Osteoblast (primary cell): ENCODE measurements around the gene ADCY3. TPM values are rescaled to one million over a fixed set of nuclear protein-coding genes. Genes with fewer than 3 reads are reported as not detected.

ENCODE experiments used
- DNase-seq: peaks from one replicate; pipeline ENCODE4 v3.0.0; 2011; ENCODE audit warnings: low spot score, mixed read lengths; ENCODE audit not compliant: insufficient read length; ENCODE audit errors: missing footprints
- H2AFZ ChIP-seq: 2 replicates; pipeline ENCODE4 v1.6.0; 2011; ENCODE audit warnings: mild to moderate bottlenecking, low read length
- H3K27ac ChIP-seq: 2 replicates; pipeline ENCODE4 v1.5.1; 2011; ENCODE audit warnings: mild to moderate bottlenecking, low read depth, low read length, moderate library complexity
- H3K27me3 ChIP-seq: 2 replicates; pipeline ENCODE4 v1.6.0; 2012; ENCODE audit warnings: mild to moderate bottlenecking, control low read depth, inconsistent platforms, low read length, moderate library complexity; ENCODE audit not compliant: insufficient read depth
- H3K36me3 ChIP-seq: 2 replicates; pipeline ENCODE4 v1.5.1; 2011; ENCODE audit warnings: mild to moderate bottlenecking, low read length, control low read depth, moderate library complexity; ENCODE audit not compliant: insufficient read depth
- H3K4me1 ChIP-seq: 2 replicates; pipeline ENCODE4 v1.5.1; 2011; ENCODE audit warnings: mild to moderate bottlenecking, low read length, control low read depth, moderate library complexity; ENCODE audit not compliant: insufficient read depth
- H3K4me2 ChIP-seq: 2 replicates; pipeline ENCODE4 v1.6.0; 2011; ENCODE audit warnings: mild to moderate bottlenecking, low read length; ENCODE audit not compliant: insufficient read depth
- H3K4me3 ChIP-seq: fragments of 200-600 bp; sonication (generic); 3 replicates; pipeline ENCODE4 v1.5.1; 2012; ENCODE audit warnings: mild to moderate bottlenecking, low read length, inconsistent platforms; ENCODE audit not compliant: insufficient read depth
- H3K79me2 ChIP-seq: 2 replicates; pipeline ENCODE4 v1.6.0; 2012; ENCODE audit warnings: mild to moderate bottlenecking, low read length, control low read depth, inconsistent platforms; ENCODE audit not compliant: insufficient read depth
- H3K9me3 ChIP-seq: 2 replicates; pipeline ENCODE4 v1.5.1; 2011; ENCODE audit warnings: low read depth, low read length, control low read depth
- H4K20me1 ChIP-seq: 2 replicates; pipeline ENCODE4 v1.6.0; 2012; ENCODE audit warnings: mild to moderate bottlenecking, low read length, control low read depth; ENCODE audit not compliant: insufficient read depth
- CTCF ChIP-seq: IDR thresholded peaks from 2 replicates; pipeline ENCODE4 v1.5.1; 2011; ENCODE audit warnings: mild to moderate bottlenecking, low read depth, low read length, moderate library complexity; ENCODE audit errors: extremely low read depth
- total RNA-seq: library from RNA; depleted of rRNA; stranded (reverse); fragments of >200 nt; gene quantifications from 2 replicates; pipeline ENCODE4 v1.2.3, GENCODE V29; 2012

ADCY3 gene
- total RNA-seq, 1 donor = 47.4 TPM

GRCh38 chr2:24853046-24853445 lies 67.0 kb downstream of the ADCY3 start:
- peak; percentile 63 for DNase-seq
- Histone ChIP-seq H3K9me3 (no peaks in the 10 kb centered on the region), H3K4me1 (peaks cover 16% of the 10 kb centered on the region), H3K79me2 (no peaks in the 10 kb centered on the region), H2AFZ (no peak overlapping the region), H3K36me3 (no peaks in the 10 kb centered on the region), H3K27ac (no peak overlapping the region), H3K27me3 (no peaks in the 10 kb centered on the region), H3K4me3 (no peak overlapping the region), H3K4me2 (no peak overlapping the region), H4K20me1 (peaks cover 5% of the 10 kb centered on the region)
- no peak for TF ChIP-seq CTCF

GRCh38 chr2:24852431-24853020 lies 67.5 kb downstream of the ADCY3 start:
- no peak overlapping the region for H3K4me3 ChIP-seq
- peaks cover 5% of the 10 kb centered on the region for H4K20me1 ChIP-seq
- no peak overlapping the region for H3K27ac ChIP-seq
- no peak overlapping the region for H3K4me2 ChIP-seq
- no peaks in the 10 kb centered on the region for H3K79me2 ChIP-seq
- peak; percentile 62 for DNase-seq
- no peaks in the 10 kb centered on the region for H3K9me3 ChIP-seq
- no peaks in the 10 kb centered on the region for H3K27me3 ChIP-seq
- no peaks in the 10 kb centered on the region for H3K36me3 ChIP-seq
- H2AFZ ChIP-seq = no peak overlapping the region
- peaks cover 16% of the 10 kb centered on the region for H3K4me1 ChIP-seq
- no peak for TF ChIP-seq CTCF

- Histone ChIP-seq H3K27me3 (no peaks in the 10 kb centered on the region), H4K20me1 (peaks cover 5% of the 10 kb centered on the region)
Observed at GRCh38 chr2:24852026-24852425, 68.0 kb downstream of the ADCY3 start.

GRCh38 chr2:24850944-24851343 lies 69.1 kb downstream of the ADCY3 start:
- Histone ChIP-seq H3K36me3 (no peaks in the 10 kb centered on the region), H3K79me2 (no peaks in the 10 kb centered on the region), H2AFZ (no peak overlapping the region), H3K4me3 (no peak overlapping the region), H3K9me3 (no peaks in the 10 kb centered on the region), H4K20me1 (no peaks in the 10 kb centered on the region), H3K27me3 (no peaks in the 10 kb centered on the region), H3K4me1 (peaks cover 9% of the 10 kb centered on the region), H3K27ac (no peak overlapping the region), H3K4me2 (no peak overlapping the region)
- DNase-seq = no peak
- TF ChIP-seq CTCF = no peak

More at GRCh38 chr2:24852026-24852425, 68.0 kb downstream of the ADCY3 start:
- Histone ChIP-seq H3K4me1 (peaks cover 16% of the 10 kb centered on the region), H3K9me3 (no peaks in the 10 kb centered on the region), H3K4me3 (no peak overlapping the region), H3K27ac (no peak overlapping the region), H2AFZ (no peak overlapping the region), H3K4me2 (no peak overlapping the region), H3K36me3 (no peaks in the 10 kb centered on the region), H3K79me2 (no peaks in the 10 kb centered on the region)
- TF ChIP-seq CTCF = no peak
- peak; percentile 56 for DNase-seq
